ENCODE data around the gene APBA2. TPM values are rescaled to one million over a fixed set of nuclear protein-coding genes. Genes with fewer than 3 reads are reported as not detected.

APBA2 gene
- total RNA-seq, 2 experiments from 2014 or later, result 16.2 to 17.2 TPM

- CTCF ChIA-PET, result no interaction called here
- POLR2A ChIA-PET, result interaction anchor here (0.6 kb wide), 1 partner anchor 18 kb away, joined by 4 read pairs; no protein-coding TSS in a partner anchor
Measured at GRCh38 chr15:29056839-29057450, 171.2 kb downstream of the APBA2 start.

- CTCF ChIA-PET, result no interaction called here
- POLR2A ChIA-PET, result no interaction called here
Measured at GRCh38 chr15:29057856-29058255, 172.1 kb downstream of the APBA2 start.

- CTCF ChIA-PET, result interaction anchor here (1.2 kb wide), 1 partner anchor 20 kb away, joined by 3 read pairs; no protein-coding TSS in a partner anchor
Measured at GRCh38 chr15:29058903-29059539, 173.2 kb downstream of the APBA2 start.

GRCh38 chr15:29059871-29060640, 174.3 kb downstream of the APBA2 start:
- ChIA-PET POLR2A (no interaction called here), CTCF (no interaction called here)

More at GRCh38 chr15:29058903-29059539, 173.2 kb downstream of the APBA2 start:
- POLR2A ChIA-PET, result no interaction called here

- ChIA-PET POLR2A (no interaction called here), CTCF (no interaction called here)
Measured at GRCh38 chr15:29061746-29062145, 176.0 kb downstream of the APBA2 start.

- POLR2A ChIA-PET, result no interaction called here
- CTCF ChIA-PET, result no interaction called here
Measured at GRCh38 chr15:29062179-29062591, 176.4 kb downstream of the APBA2 start.

- ChIA-PET CTCF (no interaction called here), POLR2A (no interaction called here)
Measured at GRCh38 chr15:29062626-29063025, 176.9 kb downstream of the APBA2 start.

- CTCF ChIA-PET, result interaction anchor here (0.6 kb wide), 1 partner anchor 1131 kb away, joined by 3 read pairs; no protein-coding TSS in a partner anchor
Measured at GRCh38 chr15:29063646-29064045, 177.9 kb downstream of the APBA2 start.

GRCh38 chr15:29064290-29064689, 178.5 kb downstream of the APBA2 start:
- CTCF ChIA-PET, result interaction anchor here (1.3 kb wide), 1 partner anchor 26 kb away, joined by 4 read pairs; no protein-coding TSS in a partner anchor
- POLR2A ChIA-PET, result no interaction called here

More at GRCh38 chr15:29063646-29064045, 177.9 kb downstream of the APBA2 start:
- POLR2A ChIA-PET, result interaction anchor here (0.7 kb wide), 1 partner anchor 1839 kb away, joined by 5 read pairs; no protein-coding TSS in a partner anchor

GRCh38 chr15:29064731-29065130, 179.0 kb downstream of the APBA2 start:
- CTCF ChIA-PET, result interaction anchor here (1.3 kb wide), 1 partner anchor 25 kb away, joined by 4 read pairs; no protein-coding TSS in a partner anchor
- POLR2A ChIA-PET, result no interaction called here

GRCh38 chr15:29065571-29065970, 179.8 kb downstream of the APBA2 start:
- POLR2A ChIA-PET, result no interaction called here
- CTCF ChIA-PET, result interaction anchor here (1.3 kb wide), 1 partner anchor 24 kb away, joined by 4 read pairs; no protein-coding TSS in a partner anchor

GRCh38 chr15:29066310-29066709, 180.5 kb downstream of the APBA2 start:
- CTCF ChIA-PET, result no interaction called here
- POLR2A ChIA-PET, result no interaction called here

- CTCF ChIA-PET, result no interaction called here
- POLR2A ChIA-PET, result no interaction called here
Measured at GRCh38 chr15:29066838-29067237, 181.1 kb downstream of the APBA2 start.

- ChIA-PET CTCF (no interaction called here), POLR2A (no interaction called here)
Measured at GRCh38 chr15:29067949-29068348, 182.2 kb downstream of the APBA2 start.

GRCh38 chr15:29070471-29071231, 184.9 kb downstream of the APBA2 start:
- POLR2A ChIA-PET, result no interaction called here
- CTCF ChIA-PET, result no interaction called here

GRCh38 chr15:29071232-29071881, 185.6 kb downstream of the APBA2 start:
- ChIA-PET CTCF (no interaction called here), POLR2A (no interaction called here)

- CTCF ChIA-PET, result no interaction called here
Measured at GRCh38 chr15:29071882-29072273, 186.1 kb downstream of the APBA2 start.

GRCh38 chr15:29072444-29072843, 186.7 kb downstream of the APBA2 start:
- CTCF ChIA-PET, result no interaction called here
- POLR2A ChIA-PET, result no interaction called here

More at GRCh38 chr15:29071882-29072273, 186.1 kb downstream of the APBA2 start:
- POLR2A ChIA-PET, result no interaction called here

- CTCF ChIA-PET, result no interaction called here
- POLR2A ChIA-PET, result no interaction called here
Measured at GRCh38 chr15:29074045-29074444, 188.3 kb downstream of the APBA2 start.
